GM13976 (cell line): ENCODE measurements around the gene CSTPP1.

Source experiments
- DNase-seq: peaks from one replicate; pipeline ENCODE4 v3.0.0; 2012; ENCODE audit warnings: low spot score
- CTCF ChIP-seq: IDR thresholded peaks from 2 replicates; pipeline ENCODE4 v1.5.1; 2012; ENCODE audit warnings: borderline replicate concordance, mild to moderate bottlenecking; ENCODE audit not compliant: insufficient read depth; ENCODE audit errors: extremely low read depth, missing control alignments, control extremely low read depth
- in situ Hi-C: fragments of 300-500 bp; cut with MboI; formaldehyde crosslinking; loops from one replicate; pipeline ENCODE4 v1.12.0; 2022; ENCODE audit warnings: low sequenced_read_pairs, mixed read lengths, inconsistent platforms; ENCODE audit not compliant: unreplicated experiment

The CSTPP1 gene

DNA sequence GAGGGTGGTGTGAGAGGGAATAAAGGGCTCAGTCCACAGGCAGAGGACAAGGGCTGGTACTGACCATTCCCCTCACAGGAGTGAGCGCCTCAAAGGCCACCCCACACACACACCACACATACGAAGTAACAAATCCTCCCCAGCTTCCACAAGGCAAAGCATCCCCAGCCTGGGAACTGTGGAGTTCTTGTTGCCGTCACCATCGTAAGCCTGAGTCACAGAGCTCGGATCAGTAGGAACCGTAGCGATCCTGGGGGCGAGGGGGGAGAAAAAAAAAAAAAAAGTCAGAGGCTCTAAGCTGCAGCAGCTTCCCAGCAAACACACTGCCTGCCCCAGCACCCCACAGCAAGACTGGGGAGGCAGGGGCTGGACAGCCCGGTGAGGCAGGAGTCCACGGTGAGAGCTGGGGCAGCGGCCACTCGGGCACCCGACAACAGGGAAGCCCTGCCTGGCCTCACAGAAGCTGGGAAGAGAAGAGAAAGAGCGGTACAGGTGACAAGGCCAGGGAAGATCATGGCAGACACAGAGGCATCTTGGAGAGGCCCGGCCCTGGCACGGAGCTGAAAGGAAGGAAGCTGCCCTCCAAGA lies 228.8 kb downstream of the CSTPP1 start:
- no peak for TF ChIP-seq CTCF
- no peak for DNase-seq
- in situ Hi-C loops = no loop called here

DNA sequence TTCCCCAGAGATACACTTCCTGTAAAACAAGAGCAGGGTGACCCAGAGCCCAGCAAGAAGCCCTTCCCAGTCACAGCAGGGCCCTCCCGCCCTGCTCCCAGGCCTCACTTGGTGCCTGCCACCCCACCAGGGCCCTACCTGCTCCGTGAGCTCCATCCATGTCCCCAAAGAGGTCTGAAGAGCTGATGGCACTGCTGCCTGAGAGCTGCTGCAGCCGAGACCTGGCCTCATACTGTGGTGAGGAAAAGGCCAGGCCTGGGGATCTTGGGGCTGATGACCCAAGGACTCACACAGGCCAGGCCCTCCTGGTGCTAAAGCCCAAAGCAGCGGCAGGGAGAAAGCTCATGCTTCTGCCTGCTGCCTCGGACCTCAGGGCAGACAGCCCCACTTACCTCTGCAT lies 229.8 kb downstream of the CSTPP1 start:
- DNase-seq = no peak
- in situ Hi-C loops = no loop called here
- TF ChIP-seq CTCF = no peak

GRCh38 chr11:47171061-47171838 lies 234.7 kb downstream of the CSTPP1 start:
- in situ Hi-C loops = no loop called here
- TF ChIP-seq CTCF = no peak
- DNase-seq = no peak

DNA sequence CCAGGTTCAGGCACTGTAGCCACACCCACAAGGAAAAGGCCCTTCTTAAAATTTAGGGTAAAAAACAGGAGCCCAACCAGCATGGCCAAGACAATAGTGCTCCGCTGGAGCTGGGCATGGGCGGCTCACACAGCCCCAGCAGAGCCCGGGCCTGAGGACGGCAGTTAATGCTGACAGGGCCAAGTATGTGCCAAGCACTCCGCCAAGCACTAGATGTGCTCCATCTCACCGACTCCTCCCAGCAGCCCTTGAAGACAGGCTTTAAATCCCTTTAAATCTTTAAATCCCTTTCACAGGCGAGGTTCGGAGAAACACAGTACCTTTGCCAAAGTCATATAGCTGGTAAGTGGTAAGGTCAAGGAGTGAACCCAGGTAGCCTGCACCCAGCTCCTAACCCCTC lies 235.3 kb downstream of the CSTPP1 start:
- in situ Hi-C loops = no loop called here
- no peak for DNase-seq
- no peak for TF ChIP-seq CTCF

DNA sequence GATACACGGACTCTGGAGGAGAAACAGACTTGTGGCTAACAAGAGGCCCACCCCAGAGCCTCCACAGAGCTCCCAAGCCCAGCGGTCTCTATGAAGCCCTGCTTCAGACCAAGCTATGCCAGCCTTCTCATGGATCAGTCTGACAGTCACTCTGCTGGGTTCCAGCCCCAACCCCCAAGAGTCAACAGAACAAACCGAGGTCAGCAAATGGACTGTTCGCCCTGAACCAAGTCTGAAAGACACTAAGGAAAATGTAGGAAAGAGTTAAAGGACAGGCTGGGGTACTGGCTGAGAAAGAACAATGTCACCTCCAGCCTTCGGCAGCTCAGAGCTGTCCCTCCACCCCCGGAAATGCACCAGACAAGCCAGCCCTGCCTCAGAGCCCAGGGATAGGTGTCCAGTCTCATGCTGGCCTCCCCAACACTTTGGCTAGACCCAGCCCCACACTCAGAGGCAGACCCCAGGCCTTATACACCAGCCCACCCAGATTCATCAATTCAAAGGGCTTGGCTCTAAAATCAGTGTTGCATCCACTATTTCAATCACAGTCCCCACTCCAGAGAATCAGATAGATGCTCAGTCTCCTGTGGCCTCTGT lies 236.3 kb downstream of the CSTPP1 start:
- DNase-seq = no peak
- TF ChIP-seq CTCF = no peak
- in situ Hi-C loops = no loop called here

- TF ChIP-seq CTCF = no peak
- DNase-seq = no peak
- in situ Hi-C loops = no loop called here
Measured at GRCh38 chr11:47175746-47176327, 239.3 kb downstream of the CSTPP1 start.
